Fibroblast of skin of right biceps (primary cell): ENCODE results near the gene FRMPD1.

ENCODE experiments used
- DNase-seq: peaks from one replicate; pipeline ENCODE4 v3.0.0-alpha.2; 2013

The FRMPD1 gene

GRCh38 chr9:37679649-37680402 lies 29.1 kb downstream of the FRMPD1 start:
- no peak for DNase-seq

GRCh38 chr9:37682951-37683350 lies 32.2 kb downstream of the FRMPD1 start:
- no peak for DNase-seq

DNA sequence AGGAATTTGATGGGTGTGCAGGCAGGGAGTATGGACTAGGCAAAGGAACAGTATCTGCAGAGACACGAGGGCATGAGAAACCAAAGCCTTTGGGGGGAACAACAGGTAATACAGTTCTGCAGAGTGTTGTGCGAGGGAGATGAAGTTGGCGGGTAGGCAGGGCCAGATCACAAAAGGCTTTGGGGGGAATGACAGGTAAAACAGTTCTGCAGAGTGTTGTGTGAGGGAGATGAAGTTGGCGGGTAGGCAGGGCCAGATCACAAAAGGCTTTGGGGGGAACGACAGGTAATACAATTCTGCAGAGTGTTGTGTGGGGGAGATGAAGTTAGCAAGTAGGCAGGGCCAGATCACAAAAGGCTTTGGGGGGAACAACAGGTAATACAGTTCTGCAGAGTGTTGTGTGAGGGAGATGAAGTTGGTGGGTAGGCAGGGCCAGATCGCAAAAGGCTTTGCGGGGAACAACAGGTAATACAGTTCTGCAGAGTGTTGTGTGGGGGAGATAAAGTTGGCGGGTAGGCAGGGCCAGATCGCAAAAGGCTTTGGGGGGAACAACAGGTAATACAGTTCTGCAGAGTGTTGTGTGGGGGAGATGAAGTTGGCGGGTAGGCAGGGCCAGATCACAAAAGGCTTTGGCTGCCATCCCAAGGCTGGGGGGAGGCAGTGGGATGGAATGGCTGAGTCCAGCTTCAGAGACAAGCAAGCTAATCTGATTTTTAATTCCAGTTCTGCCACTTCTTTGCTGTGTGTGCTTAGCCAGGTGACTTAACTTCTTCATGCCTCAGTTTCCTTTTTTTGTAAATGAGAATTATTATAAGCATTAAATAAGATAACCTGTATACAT lies 33.0 kb downstream of the FRMPD1 start:
- DNase-seq, result no peak

GRCh38 chr9:37692622-37693221 lies 42.0 kb downstream of the FRMPD1 start:
- DNase-seq, result no peak

DNA sequence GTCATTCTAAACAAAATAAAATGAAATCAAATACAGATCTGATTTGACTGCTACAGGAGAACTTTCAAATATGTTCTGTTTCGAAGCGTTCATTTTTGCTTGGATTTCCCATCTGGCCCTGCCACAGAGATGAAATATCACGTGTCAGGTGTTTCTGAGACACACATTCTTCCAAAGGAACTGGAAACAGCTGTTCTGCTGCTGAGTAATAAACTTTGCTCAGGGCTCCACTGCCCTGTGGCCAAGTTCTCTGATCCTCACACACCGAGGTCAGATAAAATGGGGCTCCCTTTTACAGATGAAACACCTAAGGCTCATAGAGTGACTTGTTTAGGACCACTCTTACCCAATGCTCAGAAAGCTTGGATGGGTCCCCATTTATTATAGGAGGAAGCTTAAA lies 42.5 kb downstream of the FRMPD1 start:
- DNase-seq, result no peak

GRCh38 chr9:37694355-37694754 lies 43.6 kb downstream of the FRMPD1 start:
- DNase-seq, result no peak

- DNase-seq, result no peak
Observed at GRCh38 chr9:37696528-37696927, 45.8 kb downstream of the FRMPD1 start.

DNA sequence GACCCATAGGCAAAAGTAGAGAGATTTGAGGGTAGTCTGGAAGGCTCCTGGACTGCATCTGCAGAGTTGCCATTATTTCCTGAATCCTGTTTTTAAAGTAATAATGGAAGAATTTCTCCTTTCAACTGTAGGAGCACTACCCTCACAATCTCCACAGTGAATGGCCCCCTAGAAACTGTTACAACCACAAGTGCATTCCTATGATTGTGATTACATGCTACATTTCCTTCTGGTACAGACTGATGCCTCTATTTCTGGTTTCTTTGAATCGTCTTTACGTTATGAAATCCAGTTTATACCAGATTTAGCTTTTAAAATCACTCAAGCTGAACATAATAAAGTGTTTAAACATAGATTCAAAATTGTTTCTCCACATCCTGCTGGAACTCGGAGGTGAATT lies 49.4 kb downstream of the FRMPD1 start:
- peak; percentile 4 for DNase-seq

DNA sequence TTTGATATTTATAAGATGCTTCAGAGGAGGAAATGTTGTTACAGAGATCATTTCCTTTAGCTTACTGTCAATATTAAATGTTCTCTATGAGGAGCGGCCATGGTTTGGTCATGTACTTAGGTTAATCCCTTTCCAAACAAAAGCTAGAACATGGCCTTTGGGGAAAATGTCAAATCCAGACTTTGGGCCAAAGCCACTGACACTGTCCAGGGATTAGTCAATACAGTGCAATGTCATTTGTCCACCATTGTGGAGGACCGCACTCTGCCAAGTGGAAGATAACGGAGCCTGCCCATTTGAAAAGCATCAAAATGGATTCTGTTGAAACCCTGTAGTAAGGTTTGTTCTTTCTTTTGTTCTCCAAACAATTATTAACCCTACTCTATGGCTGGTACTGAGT lies 50.1 kb downstream of the FRMPD1 start:
- no peak for DNase-seq

DNA sequence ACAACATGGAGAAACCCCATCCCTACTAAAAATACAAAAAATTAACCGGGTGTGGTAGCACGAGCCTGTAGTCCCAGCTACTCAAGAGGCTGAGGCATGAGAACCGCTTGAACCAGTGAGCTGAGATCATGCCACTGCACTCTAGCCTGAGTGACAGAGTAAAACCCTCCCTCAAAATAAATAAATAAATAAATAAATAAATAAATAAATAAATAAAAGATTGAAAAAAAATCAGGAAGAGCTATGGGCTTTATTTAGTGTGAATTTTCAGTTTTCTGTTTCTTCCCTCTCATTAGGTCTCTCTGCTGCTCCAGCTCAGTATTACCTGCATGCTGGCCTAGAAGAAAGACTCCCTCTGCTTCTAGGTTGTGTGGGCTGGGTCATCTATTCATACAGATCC lies 55.0 kb downstream of the FRMPD1 start:
- no peak for DNase-seq

DNA sequence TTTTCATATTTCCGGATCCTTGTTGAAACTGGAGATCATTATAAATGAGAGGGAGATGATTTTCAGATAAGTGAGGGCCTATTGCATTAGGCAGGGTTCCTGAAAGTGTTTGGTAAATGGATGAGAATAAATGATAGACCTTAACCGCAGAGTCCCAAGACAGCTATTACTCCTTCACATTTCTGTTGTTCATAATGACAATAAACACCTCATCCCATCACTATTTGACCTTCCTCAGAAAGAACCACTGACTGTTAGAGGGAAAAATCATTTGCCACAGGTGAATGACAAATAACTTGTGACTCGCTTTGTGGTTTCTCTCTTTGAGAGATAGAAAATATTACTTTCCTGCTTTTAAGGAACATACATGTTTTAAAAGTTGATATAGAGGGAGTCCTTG lies 55.5 kb downstream of the FRMPD1 start:
- DNase-seq, result peak; percentile 73

GRCh38 chr9:37707748-37708147 lies 57.0 kb downstream of the FRMPD1 start:
- no peak for DNase-seq

DNA sequence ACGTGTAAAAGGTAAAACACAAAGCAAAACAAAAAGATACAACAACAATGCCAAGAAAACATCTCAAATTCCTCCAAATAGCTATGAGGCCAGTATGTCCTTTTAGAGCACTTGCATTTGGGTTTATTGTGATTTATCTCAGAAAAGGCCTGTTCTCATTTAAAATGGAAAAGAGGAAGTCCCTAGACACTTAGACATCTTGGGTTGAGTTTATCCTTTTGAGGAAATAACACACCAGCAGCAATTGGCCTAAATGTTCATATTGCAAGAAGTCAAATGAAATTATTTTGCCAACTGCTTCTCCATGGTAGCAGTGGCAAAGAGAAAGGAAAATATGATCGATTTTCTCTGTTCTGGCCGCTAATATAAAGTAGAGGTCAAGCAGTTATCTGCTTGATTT lies 59.3 kb downstream of the FRMPD1 start:
- no peak for DNase-seq

DNA sequence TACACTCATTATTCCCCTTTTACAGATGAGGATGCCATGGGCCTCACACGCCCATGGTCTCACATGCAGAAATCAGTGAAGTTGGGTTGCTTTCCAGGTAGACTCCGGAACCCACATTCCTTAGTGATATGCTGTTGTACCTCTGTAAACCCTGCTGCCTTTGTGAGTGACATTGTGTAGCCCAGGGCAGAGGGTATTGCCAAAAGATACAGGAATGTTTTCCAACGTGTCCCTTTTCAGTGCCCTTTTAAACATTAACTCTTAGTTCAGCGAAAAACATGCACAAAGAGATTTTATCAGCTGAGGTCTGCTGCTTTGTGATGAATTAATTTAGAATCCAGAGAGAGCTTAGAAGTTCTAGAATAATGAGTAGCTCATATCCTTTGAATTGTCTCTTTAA lies 64.5 kb downstream of the FRMPD1 start:
- DNase-seq, result no peak

DNA sequence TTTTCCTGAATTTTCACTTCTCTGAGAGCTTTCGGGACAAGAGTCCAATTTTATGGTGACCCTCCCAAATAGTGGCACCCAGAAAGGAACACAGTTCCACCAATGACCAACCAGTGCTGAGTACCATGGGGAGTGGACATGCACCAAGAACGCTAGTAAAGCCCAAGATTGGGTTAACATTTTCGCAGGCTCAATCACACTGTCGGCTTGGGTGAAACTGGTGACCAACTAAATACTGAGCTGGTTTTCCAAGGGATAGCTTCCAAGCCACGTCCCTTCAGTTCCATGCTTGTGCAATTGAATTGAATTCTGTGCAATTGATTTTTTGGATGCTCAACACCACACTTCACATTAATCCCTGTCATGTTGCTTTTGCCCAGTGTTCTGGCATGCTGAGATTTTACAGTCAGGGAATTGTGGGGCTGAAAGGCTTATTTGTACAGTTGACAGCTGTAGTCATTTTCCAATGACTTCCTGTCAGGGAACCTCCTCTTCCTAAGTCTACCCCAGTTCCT lies 65.3 kb downstream of the FRMPD1 start:
- DNase-seq, result no peak

DNA sequence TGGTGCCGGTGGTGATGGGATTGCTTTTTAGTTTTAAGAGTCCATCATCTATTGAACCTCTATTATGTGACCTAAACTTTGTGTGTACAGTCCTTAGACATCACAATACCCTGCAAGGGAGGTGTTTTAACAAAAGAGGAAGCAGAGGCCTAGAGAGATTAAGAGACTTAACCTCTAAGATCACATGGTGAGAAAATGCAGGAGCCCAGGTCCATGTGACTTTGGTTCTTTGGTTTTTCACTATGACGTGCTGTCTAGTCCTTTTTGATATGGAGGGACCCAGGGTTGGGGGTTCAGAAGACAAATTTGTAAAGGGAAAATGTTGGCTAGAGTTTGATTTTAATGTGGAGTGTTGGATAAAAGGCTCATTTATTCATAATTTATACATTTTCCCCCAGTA lies 68.8 kb downstream of the FRMPD1 start:
- no peak for DNase-seq

DNA sequence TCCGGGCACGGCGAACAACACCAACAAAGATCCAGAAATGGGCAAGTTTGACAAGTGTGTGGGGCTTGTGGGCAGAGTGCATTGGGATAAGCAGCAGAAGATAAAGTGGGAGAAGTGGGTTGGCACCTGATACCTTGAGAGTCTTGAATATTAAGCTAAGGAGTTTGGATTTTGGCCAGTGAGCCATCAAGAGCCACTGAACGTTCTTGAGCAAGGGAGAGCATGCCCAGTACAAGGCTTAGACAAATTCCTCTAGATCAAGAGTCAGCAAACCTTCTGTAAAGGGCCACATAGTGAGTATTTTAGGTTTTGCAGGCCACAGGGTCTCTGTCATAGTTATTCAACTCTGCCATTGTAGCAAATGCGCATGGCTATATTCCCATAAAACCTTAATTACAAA lies 76.3 kb downstream of the FRMPD1 start:
- no peak for DNase-seq

DNA sequence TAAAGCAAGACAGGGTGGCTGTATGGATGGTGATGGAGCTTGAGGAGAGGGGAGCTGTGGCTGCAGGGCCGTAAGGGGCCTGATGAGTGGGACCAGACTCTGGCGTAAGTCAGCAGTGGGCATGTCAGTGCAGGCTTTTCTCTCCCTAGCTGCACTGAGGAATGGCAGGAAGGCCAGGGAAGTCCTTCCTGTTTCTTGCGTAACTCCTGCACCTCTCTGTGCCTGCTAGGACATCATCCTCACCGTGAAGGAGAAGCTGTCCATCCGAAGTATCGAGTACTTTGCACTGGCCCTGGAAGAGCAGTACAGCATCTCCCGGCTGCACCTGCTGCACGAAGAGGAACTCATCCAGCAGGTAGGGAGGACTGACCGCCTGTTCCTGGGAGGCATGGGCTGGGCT lies 78.7 kb downstream of the FRMPD1 start:
- DNase-seq, result no peak

DNA sequence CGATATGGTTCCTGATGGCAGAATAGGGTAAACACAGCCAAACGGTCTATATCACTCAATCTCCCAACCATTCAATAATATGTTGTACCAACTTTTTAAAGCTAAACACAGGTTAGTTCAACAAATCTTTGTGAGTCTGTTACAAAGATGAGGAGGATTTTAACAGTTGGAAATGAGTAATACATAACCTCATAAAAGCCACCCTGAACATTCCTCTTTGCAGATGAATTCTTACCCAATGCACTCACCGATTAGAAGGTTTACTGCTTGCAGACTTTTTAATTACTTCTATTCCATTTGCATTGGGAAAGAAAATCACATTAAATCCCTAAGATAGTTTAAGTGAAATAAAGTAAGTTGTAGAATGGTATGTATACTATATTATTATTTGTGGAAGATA lies 79.5 kb downstream of the FRMPD1 start:
- no peak for DNase-seq

DNA sequence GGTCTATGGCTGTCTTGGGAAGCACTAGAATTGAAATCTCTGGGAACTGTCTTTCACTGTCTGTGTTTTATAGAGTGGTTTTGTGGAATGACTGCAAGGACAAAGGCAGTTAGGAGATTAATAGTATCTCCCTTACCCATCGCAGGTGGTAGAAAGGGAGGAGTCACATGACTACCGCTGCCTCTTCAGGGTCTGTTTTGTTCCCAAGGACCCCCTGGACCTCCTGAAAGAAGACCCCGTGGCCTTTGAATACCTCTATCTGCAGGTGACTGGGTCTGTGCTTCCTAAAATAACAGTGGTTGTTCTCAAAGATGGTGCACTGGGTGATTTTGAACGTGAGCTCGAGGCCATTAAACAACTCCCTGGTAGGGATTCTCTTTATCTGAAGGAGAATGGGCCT lies 80.1 kb downstream of the FRMPD1 start:
- no peak for DNase-seq

GRCh38 chr9:37732086-37732741 lies 81.5 kb downstream of the FRMPD1 start:
- DNase-seq, result no peak

DNA sequence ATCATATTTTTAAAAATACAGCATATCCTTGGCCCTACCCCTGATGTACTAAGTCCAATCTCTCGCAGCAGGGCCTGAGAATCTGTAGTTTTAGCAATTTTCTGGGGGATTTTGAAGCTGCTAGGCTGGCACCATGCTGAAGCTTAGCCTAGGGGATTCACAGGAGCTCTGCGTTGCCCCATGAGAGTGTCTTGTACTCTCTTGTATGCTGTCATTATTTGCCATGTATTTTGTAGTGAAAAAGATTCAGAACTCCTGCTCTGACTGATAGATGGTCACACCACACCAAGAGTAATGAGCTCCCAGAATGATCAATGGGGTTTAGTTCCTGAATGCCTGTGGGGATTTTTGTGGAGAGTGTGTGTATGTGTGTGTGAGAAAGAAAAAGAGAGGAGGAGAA lies 82.2 kb downstream of the FRMPD1 start:
- no peak for DNase-seq

GRCh38 chr9:37739222-37739621 lies 88.5 kb downstream of the FRMPD1 start:
- no peak for DNase-seq
